Suppressor macrophage treated with lipopolysaccharide for 4 hours (primary cell): Measurements from ENCODE around the gene THPO.

ENCODE experiments used
- DNase-seq: peaks from one replicate; pipeline ENCODE4 v3.0.0-alpha.2; 2020

Gene THPO

GRCh38 chr3:184377882-184378445 lies at the start of gene THPO:
THPO (minus strand) TSS chr3:184378207; CDS start chr3:184376259, 1,948 bp downstream.
- no peak for DNase-seq

GRCh38 chr3:184426691-184427141 lies 48.7 kb upstream of the THPO start:
- no peak for DNase-seq

GRCh38 chr3:184423561-184423960 lies 45.6 kb upstream of the THPO start:
- DNase-seq = peak; percentile 48

GRCh38 chr3:184419171-184419570 lies 41.2 kb upstream of the THPO start:
- DNase-seq = no peak

- DNase-seq = peak; percentile 82
Observed at GRCh38 chr3:184417619-184418327, 39.8 kb upstream of the THPO start.

GRCh38 chr3:184415203-184415490 lies 37.1 kb upstream of the THPO start:
- no peak for DNase-seq

- no peak for DNase-seq
Observed at GRCh38 chr3:184414418-184415202, 36.6 kb upstream of the THPO start.

GRCh38 chr3:184409946-184410500 lies 32.0 kb upstream of the THPO start:
- no peak for DNase-seq

GRCh38 chr3:184409331-184409926 lies 31.4 kb upstream of the THPO start:
- no peak for DNase-seq

- DNase-seq = no peak
Observed at GRCh38 chr3:184405075-184406030, 27.3 kb upstream of the THPO start.

- DNase-seq = no peak
Observed at GRCh38 chr3:184399410-184399809, 21.4 kb upstream of the THPO start.

GRCh38 chr3:184395320-184395660 lies 17.3 kb upstream of the THPO start:
- DNase-seq = no peak

- DNase-seq = no peak
Observed at GRCh38 chr3:184391266-184391665, 13.3 kb upstream of the THPO start.

- no peak for DNase-seq
Observed at GRCh38 chr3:184389935-184390528, 12.0 kb upstream of the THPO start.

- DNase-seq = no peak
Observed at GRCh38 chr3:184389384-184389783, 11.4 kb upstream of the THPO start.

GRCh38 chr3:184388936-184389230 lies 10.9 kb upstream of the THPO start:
- no peak for DNase-seq

- no peak for DNase-seq
Observed at GRCh38 chr3:184388164-184388935, 10.3 kb upstream of the THPO start.

- no peak for DNase-seq
Observed at GRCh38 chr3:184387174-184387714, 9.2 kb upstream of the THPO start.

- no peak for DNase-seq
Observed at GRCh38 chr3:184386047-184386806, 8.2 kb upstream of the THPO start.

GRCh38 chr3:184384856-184385422 lies 6.9 kb upstream of the THPO start:
- DNase-seq = no peak
